Vagina (tissue), 2 donors: ENCODE results near the gene MYO3A.

Experiments used
- CTCF ChIP-seq, 3 experiments: fragments of 450-650 bp in 2 of 3; fragments of 200-600 bp in 1 of 3; sonication (generic) in 1 of 3; IDR thresholded peaks; one replicate each; pipeline ENCODE4 v1.5.1; 2017 to 2019; ENCODE audit warnings: antibody characterized with exemption in 3 of 3, mild to moderate bottlenecking in 2 of 3, moderate library complexity in 2 of 3
- POLR2A ChIP-seq, 2 donors: fragments of 450-650 bp; IDR thresholded peaks; one replicate each; pipeline ENCODE4 v1.6.1; 2017; ENCODE audit warnings: antibody characterized with exemption in 2 of 2, mild to moderate bottlenecking in 2 of 2, moderate library complexity in 2 of 2
- POLR2AphosphoS5 ChIP-seq, 2 donors: sonication (generic); formaldehyde crosslinking; IDR thresholded peaks; one replicate each; pipeline ENCODE4 v1.9.0; 2017; ENCODE audit warnings: antibody characterized with exemption in 2 of 2, mild to moderate bottlenecking in 2 of 2, low read depth in 1 of 2; ENCODE audit not compliant: insufficient read depth in 1 of 2

- TF ChIP-seq CTCF (IDR thresholded peaks at IDR 0.05) (no peak), POLR2A (IDR thresholded peaks at IDR 0.05) (no peak), POLR2AphosphoS5 (IDR thresholded peaks at IDR 0.05; ENCODE audit: insufficient read depth in 1 of 2, low read depth in 1 of 2) (no peak)
Observed at GRCh38 chr10:26222563-26222962, 288.5 kb downstream of the MYO3A start.
